ENCODE results near the gene INPP4B.

The INPP4B gene

DNA sequence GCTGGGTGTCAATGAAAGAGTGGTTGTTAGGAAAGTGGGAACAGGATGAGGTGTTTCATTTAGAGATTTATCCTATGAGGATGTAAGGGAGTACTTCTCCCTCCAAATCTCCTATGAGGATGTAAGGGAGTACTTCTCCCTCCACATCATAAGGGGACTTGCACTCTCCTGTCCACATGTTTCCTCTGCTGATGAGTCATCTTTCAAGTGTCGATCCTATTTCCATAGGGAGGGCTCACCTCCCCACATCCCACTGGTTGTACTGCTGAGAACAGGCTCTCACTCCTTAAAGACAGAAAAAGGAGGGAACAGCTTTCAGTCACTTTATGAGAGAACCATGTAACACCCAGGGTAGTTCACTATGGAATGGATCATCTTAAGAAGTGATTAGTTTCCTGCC, 65.0 kb downstream of the INPP4B start:
- no peaks in the 10 kb centered on the region for H3K9me3 ChIP-seq (ENCODE audit: control insufficient read depth, low read length)
- H3K4me1 ChIP-seq (ENCODE audit: control insufficient read depth, insufficient read depth, low read length), result peaks cover 24% of the 10 kb centered on the region
- no peak overlapping the region for H3K9ac ChIP-seq (ENCODE audit: low read length)
- no peak for DNase-seq (ENCODE audit: low read depth)
- no peaks in the 10 kb centered on the region for H3K27me3 ChIP-seq (replicated peaks; ENCODE audit: control insufficient read depth, insufficient read depth, low read length)
- no peak overlapping the region for H3K4me3 ChIP-seq (ENCODE audit: low read length)
- H3K36me3 ChIP-seq (ENCODE audit: control insufficient read depth, insufficient read depth, low read length, severe bottlenecking), result no peaks in the 10 kb centered on the region

DNA sequence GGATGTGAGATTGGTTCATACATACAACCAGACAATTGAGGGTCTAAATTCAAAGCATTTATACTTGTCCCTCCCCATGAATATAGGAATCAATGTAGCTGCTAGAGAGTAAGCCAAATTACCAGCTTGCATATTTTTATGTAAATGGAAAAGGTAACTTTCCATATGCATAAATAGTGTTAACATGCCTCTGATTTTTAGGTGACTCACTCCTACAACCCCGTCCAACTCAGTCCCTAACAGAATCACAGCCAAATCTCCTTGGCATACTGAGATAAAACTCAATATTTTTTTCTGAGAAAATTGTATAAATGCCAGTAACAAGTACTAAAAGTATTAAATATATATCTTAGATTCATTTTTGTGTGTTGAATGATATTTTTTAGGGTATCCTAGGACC, 67.2 kb downstream of the INPP4B start:
- Histone ChIP-seq H3K9me3 (ENCODE audit: control insufficient read depth, low read length) (no peaks in the 10 kb centered on the region), H3K4me3 (ENCODE audit: low read length) (no peak overlapping the region), H3K27me3 (replicated peaks; ENCODE audit: control insufficient read depth, insufficient read depth, low read length) (no peaks in the 10 kb centered on the region), H3K36me3 (ENCODE audit: control insufficient read depth, insufficient read depth, low read length, severe bottlenecking) (no peaks in the 10 kb centered on the region), H3K9ac (ENCODE audit: low read length) (no peak overlapping the region), H3K4me1 (ENCODE audit: control insufficient read depth, insufficient read depth, low read length) (peaks cover 24% of the 10 kb centered on the region)
- DNase-seq (ENCODE audit: low read depth), result peak; percentile 26

DNA sequence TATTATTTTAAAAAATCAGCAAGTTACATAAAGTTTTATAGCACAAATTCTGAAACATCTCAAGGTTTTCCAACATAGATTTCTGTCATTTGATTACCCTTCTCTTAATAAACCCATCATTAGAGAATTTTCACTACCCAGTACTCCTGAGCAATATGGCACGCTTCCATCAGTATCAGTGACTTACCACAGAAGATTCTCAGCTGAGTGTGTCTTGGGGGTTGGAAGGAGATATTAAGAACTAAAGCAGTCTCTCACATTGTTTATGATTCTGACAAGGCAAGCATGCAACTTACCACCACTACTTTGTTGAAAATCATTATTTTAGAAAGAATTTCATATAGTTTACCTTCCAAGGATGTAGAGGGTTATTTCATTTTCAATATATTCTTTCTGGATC, 67.7 kb downstream of the INPP4B start:
- peaks cover 24% of the 10 kb centered on the region for H3K4me1 ChIP-seq (ENCODE audit: control insufficient read depth, insufficient read depth, low read length)
- H3K4me3 ChIP-seq (ENCODE audit: low read length), result no peak overlapping the region
- no peaks in the 10 kb centered on the region for H3K27me3 ChIP-seq (replicated peaks; ENCODE audit: control insufficient read depth, insufficient read depth, low read length)
- no peaks in the 10 kb centered on the region for H3K9me3 ChIP-seq (ENCODE audit: control insufficient read depth, low read length)
- H3K36me3 ChIP-seq (ENCODE audit: control insufficient read depth, insufficient read depth, low read length, severe bottlenecking), result no peaks in the 10 kb centered on the region
- DNase-seq (ENCODE audit: low read depth), result peak; percentile 30
- H3K9ac ChIP-seq (ENCODE audit: low read length), result no peak overlapping the region

DNA sequence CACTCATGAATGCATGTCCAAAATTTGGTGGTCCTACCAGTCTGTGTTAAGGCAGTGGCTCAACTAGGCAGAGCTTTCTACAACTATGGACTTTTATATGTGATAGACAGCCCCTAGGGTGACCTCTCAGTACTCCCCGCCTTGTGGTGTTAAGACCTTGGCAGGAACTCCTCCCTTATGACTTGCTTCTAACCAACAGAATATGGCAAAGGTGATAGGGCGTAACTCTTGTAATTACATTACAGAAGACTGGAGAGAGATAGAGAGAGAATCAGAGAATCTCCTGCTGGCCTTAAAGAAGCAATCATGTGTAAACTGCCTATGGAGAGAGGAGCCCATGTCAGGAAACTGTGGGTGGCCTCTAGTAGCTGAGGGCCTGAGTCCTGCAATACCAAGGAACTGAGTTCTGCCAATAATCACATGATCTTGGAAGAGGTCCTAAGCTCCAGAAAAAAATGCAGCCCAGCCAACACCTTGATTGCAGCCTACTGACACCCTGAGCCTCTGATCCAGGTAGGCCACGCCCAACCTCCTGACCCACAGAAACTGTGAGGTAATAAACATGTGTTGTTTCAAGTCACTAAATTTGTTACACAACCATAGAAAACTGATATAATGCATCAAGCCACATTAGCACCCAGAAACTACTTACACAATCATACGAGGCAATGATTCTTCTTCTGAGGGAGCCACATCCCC, 68.9 kb downstream of the INPP4B start:
- peak; percentile 16 for DNase-seq (ENCODE audit: low read depth)
- peaks cover 24% of the 10 kb centered on the region for H3K4me1 ChIP-seq (ENCODE audit: control insufficient read depth, insufficient read depth, low read length)
- H3K9me3 ChIP-seq (ENCODE audit: control insufficient read depth, low read length), result no peaks in the 10 kb centered on the region

DNA sequence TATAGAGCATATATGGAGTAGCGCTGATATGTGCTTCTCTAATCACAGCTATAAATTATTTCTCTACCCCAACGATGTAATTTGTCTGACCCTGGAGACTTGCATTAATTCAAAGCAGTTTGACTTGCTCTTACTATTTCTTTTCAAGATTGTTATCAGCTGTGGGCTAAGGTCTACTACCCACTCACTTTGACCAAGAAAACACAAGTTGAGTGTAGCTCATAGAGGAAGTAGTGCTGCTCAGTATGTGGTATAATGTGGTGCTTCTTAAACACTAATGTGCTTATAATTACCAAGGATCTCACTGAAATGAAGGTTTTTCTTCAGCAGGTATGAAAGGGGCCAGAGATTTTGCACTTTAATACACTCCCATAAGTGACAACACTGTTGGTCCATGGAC, 70.1 kb downstream of the INPP4B start:
- Histone ChIP-seq H3K4me1 (ENCODE audit: control insufficient read depth, insufficient read depth, low read length) (peaks cover 24% of the 10 kb centered on the region), H3K36me3 (ENCODE audit: control insufficient read depth, insufficient read depth, low read length, severe bottlenecking) (no peaks in the 10 kb centered on the region), H3K4me3 (ENCODE audit: low read length) (no peak overlapping the region), H3K9me3 (ENCODE audit: control insufficient read depth, low read length) (no peaks in the 10 kb centered on the region), H3K9ac (ENCODE audit: low read length) (no peak overlapping the region), H3K27me3 (replicated peaks; ENCODE audit: control insufficient read depth, insufficient read depth, low read length) (no peaks in the 10 kb centered on the region)
- no peak for DNase-seq (ENCODE audit: low read depth)

More for the DNA sequence above, 68.9 kb downstream of the INPP4B start:
- Histone ChIP-seq H3K36me3 (ENCODE audit: control insufficient read depth, insufficient read depth, low read length, severe bottlenecking) (no peaks in the 10 kb centered on the region), H3K4me3 (ENCODE audit: low read length) (no peak overlapping the region), H3K9ac (ENCODE audit: low read length) (no peak overlapping the region), H3K27me3 (replicated peaks; ENCODE audit: control insufficient read depth, insufficient read depth, low read length) (no peaks in the 10 kb centered on the region)

DNA sequence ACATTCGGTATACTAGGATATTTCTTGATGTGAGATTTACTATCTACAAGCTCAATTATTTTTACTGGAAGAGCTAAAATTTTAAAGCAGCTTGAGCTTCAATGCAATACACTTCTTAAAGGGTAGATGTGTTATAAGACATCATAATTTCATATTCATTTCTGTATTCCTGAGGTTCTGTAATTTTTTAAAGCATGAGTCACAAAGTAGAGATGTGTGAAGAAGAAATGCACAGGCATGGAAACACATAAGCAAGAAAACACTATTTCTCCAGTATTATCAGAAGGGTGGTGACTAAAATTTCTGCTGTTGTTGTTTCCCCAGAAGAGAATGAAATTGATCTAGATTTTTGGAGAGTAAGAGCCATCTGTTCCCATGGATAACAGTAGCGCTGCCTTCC, 72.6 kb downstream of the INPP4B start:
- DNase-seq (ENCODE audit: low read depth), result no peak
- Histone ChIP-seq H3K4me3 (ENCODE audit: low read length) (no peak overlapping the region), H3K4me1 (ENCODE audit: control insufficient read depth, insufficient read depth, low read length) (peaks cover 15% of the 10 kb centered on the region), H3K27me3 (replicated peaks; ENCODE audit: control insufficient read depth, insufficient read depth, low read length) (no peaks in the 10 kb centered on the region), H3K36me3 (ENCODE audit: control insufficient read depth, insufficient read depth, low read length, severe bottlenecking) (no peaks in the 10 kb centered on the region), H3K9me3 (ENCODE audit: control insufficient read depth, low read length) (no peaks in the 10 kb centered on the region), H3K9ac (ENCODE audit: low read length) (no peak overlapping the region)

DNA sequence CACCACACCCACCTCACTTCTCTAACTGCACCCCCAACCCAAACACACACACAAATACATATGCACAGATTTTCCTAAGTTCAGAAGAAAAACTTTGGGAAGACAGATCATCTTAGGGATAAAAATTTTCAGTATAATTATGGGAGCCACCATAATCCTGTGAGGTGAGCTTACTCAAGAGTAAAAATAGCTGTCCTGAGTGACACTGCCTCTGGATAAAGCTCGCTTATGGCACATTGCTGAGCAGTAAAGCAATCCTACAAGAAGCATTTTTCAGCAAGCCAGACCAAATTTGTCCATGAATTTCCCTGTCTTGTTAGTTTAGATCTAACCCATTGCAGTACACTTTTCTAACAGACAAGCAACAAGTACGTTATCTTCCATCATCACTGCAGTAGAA, 83.8 kb downstream of the INPP4B start:
- H3K4me1 ChIP-seq (ENCODE audit: control insufficient read depth, insufficient read depth, low read length), result no peaks in the 10 kb centered on the region
- DNase-seq (ENCODE audit: low read depth), result no peak
- no peak overlapping the region for H3K9ac ChIP-seq (ENCODE audit: low read length)
- H3K4me3 ChIP-seq (ENCODE audit: low read length), result no peak overlapping the region
- no peaks in the 10 kb centered on the region for H3K27me3 ChIP-seq (replicated peaks; ENCODE audit: control insufficient read depth, insufficient read depth, low read length)
- no peaks in the 10 kb centered on the region for H3K36me3 ChIP-seq (ENCODE audit: control insufficient read depth, insufficient read depth, low read length, severe bottlenecking)
- H3K9me3 ChIP-seq (ENCODE audit: control insufficient read depth, low read length), result no peaks in the 10 kb centered on the region

DNA sequence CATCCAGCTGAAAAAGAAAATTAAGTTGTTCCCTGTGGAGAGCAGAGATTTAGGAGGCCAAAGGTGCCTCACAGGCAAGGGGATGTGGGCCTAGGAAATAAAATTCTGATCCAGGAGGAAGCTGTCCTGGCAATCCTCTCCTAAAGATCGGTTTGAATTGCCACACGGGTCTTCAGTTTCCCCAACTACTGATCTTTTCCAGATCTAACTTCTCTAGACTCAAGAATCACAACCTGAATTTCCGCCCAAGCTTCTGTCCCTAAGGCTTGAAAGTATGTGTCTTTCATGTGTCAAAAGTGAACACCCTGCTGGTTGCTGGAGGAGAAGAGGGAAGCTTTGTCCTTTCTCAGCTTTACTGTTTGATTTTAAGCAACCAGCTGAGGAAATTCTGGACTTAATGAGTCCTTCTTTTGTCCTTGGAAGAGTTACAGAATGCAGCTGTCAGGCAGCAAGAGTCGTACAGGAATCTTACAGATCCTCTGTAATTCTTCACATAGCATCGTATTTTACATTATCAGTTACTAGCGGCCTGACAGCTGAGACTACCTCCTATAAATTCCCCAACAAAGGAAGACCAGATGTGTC, 93.8 kb downstream of the INPP4B start:
- Histone ChIP-seq H3K9me3 (ENCODE audit: control insufficient read depth, low read length) (no peaks in the 10 kb centered on the region), H3K4me3 (ENCODE audit: low read length) (no peak overlapping the region), H3K36me3 (ENCODE audit: control insufficient read depth, insufficient read depth, low read length, severe bottlenecking) (no peaks in the 10 kb centered on the region), H3K9ac (ENCODE audit: low read length) (no peak overlapping the region), H3K4me1 (ENCODE audit: control insufficient read depth, insufficient read depth, low read length) (peaks cover 17% of the 10 kb centered on the region), H3K27me3 (replicated peaks; ENCODE audit: control insufficient read depth, insufficient read depth, low read length) (no peaks in the 10 kb centered on the region)
- no peak for DNase-seq (ENCODE audit: low read depth)

DNA sequence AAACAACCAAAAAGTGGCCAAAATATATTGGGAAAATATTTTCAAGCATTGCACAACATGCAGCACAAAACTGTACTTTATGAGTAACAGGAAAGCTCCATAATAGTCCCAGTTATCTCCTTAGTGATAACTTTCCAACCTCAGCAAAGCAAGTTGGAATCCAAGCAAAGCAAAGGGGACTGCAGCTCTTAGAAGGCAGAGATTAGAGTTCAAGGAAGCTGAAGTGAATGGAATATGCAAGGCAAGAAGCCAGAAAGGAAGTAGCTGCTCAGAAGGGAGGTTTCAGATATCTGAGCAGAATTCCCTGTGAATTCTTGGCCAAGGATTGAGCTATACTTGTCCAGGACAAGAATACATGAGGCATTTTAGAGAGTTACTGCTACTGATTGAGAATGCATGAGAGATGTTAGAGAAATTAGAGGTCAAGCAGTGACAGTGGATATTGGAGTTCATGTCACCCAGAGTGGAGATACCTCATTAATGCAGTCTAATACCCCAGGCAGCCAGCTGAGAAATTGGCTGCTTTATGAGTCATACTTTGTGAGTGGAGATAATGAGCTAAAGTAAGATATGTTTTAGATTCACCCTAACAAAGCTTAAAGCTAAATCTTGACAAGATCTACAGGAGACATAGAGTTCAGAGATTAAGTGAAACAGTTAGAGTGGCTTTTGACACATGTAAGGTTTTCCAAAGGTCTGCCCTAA, 102.8 kb downstream of the INPP4B start:
- Histone ChIP-seq H3K4me3 (ENCODE audit: low read length) (no peak overlapping the region), H3K4me1 (ENCODE audit: control insufficient read depth, insufficient read depth, low read length) (peaks cover 14% of the 10 kb centered on the region), H3K36me3 (ENCODE audit: control insufficient read depth, insufficient read depth, low read length, severe bottlenecking) (no peaks in the 10 kb centered on the region), H3K9me3 (ENCODE audit: control insufficient read depth, low read length) (no peaks in the 10 kb centered on the region), H3K9ac (ENCODE audit: low read length) (no peak overlapping the region), H3K27me3 (replicated peaks; ENCODE audit: control insufficient read depth, insufficient read depth, low read length) (no peaks in the 10 kb centered on the region)
- DNase-seq (ENCODE audit: low read depth), result peak; percentile 50

DNA sequence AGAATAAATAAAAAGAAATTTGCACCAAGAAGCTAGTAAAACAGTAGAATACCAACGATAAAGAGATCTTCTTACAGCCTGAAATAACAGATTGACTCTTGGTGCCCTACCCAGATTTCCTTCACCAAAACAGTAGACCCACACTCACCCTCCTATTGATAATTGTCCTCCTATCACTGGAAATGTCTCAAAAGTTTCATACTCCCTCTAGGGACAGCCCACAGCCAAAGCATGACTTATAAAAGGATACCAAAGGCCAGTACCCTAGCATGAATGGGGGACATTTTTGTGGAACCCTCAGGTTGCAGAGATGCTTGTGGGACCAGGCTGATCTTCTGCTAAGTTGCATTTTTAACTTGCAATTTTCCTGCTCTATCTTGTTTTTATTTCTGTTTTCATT, 104.1 kb downstream of the INPP4B start:
- peaks cover 14% of the 10 kb centered on the region for H3K4me1 ChIP-seq (ENCODE audit: control insufficient read depth, insufficient read depth, low read length)
- no peaks in the 10 kb centered on the region for H3K27me3 ChIP-seq (replicated peaks; ENCODE audit: control insufficient read depth, insufficient read depth, low read length)
- no peaks in the 10 kb centered on the region for H3K36me3 ChIP-seq (ENCODE audit: control insufficient read depth, insufficient read depth, low read length, severe bottlenecking)
- no peak overlapping the region for H3K9ac ChIP-seq (ENCODE audit: low read length)
- no peaks in the 10 kb centered on the region for H3K9me3 ChIP-seq (ENCODE audit: control insufficient read depth, low read length)
- H3K4me3 ChIP-seq (ENCODE audit: low read length), result no peak overlapping the region
- no peak for DNase-seq (ENCODE audit: low read depth)

DNA sequence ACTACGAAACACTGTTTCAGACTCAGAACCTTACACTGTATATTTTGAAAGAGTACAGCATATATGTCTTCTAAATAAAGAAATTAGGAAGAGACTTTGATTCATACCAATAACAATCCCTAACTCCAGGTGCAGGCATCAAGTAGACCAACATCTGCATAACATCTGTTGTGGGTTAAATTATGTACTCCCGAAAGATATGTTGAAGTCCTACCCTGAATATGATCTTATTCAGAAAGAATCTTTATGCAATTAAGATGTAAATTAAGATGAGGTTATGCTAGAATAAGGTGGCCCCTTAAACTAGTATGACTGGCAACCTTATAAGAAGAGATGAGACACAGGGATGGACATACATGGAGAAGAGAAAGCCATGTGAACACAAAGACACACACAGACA, 117.9 kb downstream of the INPP4B start:
- Histone ChIP-seq H3K27me3 (replicated peaks; ENCODE audit: control insufficient read depth, insufficient read depth, low read length) (no peaks in the 10 kb centered on the region), H3K9ac (ENCODE audit: low read length) (no peak overlapping the region), H3K9me3 (ENCODE audit: control insufficient read depth, low read length) (no peaks in the 10 kb centered on the region), H3K4me1 (ENCODE audit: control insufficient read depth, insufficient read depth, low read length) (no peaks in the 10 kb centered on the region), H3K4me3 (ENCODE audit: low read length) (no peak overlapping the region), H3K36me3 (ENCODE audit: control insufficient read depth, insufficient read depth, low read length, severe bottlenecking) (no peaks in the 10 kb centered on the region)
- DNase-seq (ENCODE audit: low read depth), result peak; percentile 4

Measured in adipocyte (in vitro differentiated cells).